GM13976 (cell line): ENCODE data around the gene IL15RA.

Experiments
- DNase-seq: peaks from one replicate; pipeline ENCODE4 v3.0.0; 2012; ENCODE audit warnings: low spot score
- in situ Hi-C: fragments of 300-500 bp; cut with MboI; formaldehyde crosslinking; loops from one replicate; pipeline ENCODE4 v1.12.0; 2022; ENCODE audit warnings: low sequenced_read_pairs, mixed read lengths, inconsistent platforms; ENCODE audit not compliant: unreplicated experiment
- TF ChIP-seq, protein P1 (sequence below): IDR thresholded peaks from 2 replicates; pipeline ENCODE4 v1.5.1; 2012; ENCODE audit warnings: borderline replicate concordance, mild to moderate bottlenecking; ENCODE audit not compliant: insufficient read depth; ENCODE audit errors: extremely low read depth, missing control alignments, control extremely low read depth

Gene IL15RA

DNA sequence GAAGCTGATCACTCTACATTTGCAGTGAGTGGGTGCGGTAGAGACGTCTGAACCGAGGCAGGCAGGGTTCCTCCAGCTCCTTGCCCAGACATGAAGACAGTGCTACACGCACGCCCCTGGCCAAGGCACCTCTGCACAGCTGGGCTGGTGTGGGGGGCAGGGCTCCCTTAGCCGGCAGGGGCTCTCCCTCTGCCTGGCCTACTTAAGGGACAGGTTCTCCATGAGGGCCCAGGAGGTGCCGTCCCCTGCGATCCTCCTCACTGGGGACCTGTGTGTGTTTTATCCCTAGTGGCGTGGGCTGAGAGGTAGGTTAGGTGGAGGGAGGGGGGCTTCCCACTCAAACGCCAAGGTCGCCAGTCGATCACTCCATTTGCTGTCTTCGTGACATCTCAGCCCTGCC lies 35.3 kb downstream of the IL15RA start:
- in situ Hi-C loops: no loop called here
- TF ChIP-seq, protein P1, sequence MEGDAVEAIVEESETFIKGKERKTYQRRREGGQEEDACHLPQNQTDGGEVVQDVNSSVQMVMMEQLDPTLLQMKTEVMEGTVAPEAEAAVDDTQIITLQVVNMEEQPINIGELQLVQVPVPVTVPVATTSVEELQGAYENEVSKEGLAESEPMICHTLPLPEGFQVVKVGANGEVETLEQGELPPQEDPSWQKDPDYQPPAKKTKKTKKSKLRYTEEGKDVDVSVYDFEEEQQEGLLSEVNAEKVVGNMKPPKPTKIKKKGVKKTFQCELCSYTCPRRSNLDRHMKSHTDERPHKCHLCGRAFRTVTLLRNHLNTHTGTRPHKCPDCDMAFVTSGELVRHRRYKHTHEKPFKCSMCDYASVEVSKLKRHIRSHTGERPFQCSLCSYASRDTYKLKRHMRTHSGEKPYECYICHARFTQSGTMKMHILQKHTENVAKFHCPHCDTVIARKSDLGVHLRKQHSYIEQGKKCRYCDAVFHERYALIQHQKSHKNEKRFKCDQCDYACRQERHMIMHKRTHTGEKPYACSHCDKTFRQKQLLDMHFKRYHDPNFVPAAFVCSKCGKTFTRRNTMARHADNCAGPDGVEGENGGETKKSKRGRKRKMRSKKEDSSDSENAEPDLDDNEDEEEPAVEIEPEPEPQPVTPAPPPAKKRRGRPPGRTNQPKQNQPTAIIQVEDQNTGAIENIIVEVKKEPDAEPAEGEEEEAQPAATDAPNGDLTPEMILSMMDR: no peak
- DNase-seq: no peak

DNA sequence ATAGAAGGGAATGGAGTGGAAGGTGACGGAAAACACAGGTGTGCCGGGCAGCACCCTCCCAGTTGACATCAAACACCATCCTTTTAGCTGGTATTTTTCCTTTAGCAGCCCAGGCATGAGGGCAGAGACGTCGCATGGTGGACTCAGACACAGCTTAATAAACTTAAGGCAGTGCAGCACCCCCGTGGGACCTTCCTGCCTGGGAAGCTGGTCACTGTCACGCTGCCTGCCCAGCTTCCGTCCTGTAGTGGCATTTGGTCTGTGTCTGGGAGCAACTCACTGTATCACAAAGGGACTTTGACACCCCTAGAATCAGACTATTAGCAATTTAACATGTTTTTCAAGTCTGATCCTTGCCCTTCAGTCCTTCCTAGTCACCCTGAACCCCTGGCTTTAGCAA lies 35.8 kb downstream of the IL15RA start:
- in situ Hi-C loops: no loop called here
- TF ChIP-seq, protein P1: no peak
- no peak for DNase-seq

DNA sequence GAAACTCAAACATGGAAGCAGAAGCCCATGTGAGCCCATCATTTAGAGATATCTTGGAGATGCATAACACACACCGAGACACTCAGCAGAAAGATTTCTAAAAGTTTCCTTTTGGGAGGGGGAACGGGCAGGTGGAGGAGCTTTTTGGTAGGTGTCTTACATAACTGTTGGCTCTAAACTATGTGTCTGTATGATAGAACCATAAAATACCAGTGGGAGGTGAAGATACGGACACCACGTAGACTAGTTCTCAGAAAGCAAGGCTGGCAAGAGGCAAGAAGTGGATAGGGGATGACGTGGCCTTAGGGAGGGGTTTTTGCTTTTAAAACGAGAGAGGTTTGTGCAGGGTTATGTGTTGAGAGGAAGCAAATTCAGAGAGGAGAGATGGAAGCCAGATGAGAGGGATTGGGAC lies 36.5 kb downstream of the IL15RA start:
- no peak for DNase-seq
- TF ChIP-seq, protein P1: no peak
- in situ Hi-C loops: no loop called here

DNA sequence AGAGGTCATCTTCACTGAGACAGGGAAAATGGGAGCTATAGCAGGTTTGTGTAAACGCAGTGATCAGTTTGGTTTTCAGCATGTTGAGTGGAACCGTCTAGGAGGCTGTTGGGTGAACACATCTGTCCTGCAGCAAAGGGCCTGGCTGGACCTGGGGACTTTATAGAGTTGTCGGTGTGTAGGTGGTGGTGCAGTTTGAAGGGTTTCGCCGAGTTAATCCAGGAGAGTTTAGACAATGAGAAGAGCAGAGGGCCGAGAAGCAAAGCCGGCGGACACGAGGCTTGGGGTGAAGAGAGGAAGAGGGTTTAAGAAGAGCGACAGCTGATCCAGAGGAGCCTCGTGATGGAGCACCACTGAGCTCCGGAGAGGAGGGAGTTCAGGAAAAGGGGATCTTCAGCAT lies 39.1 kb downstream of the IL15RA start:
- no peak for DNase-seq
- in situ Hi-C loops: no loop called here
- TF ChIP-seq, protein P1: no peak

DNA sequence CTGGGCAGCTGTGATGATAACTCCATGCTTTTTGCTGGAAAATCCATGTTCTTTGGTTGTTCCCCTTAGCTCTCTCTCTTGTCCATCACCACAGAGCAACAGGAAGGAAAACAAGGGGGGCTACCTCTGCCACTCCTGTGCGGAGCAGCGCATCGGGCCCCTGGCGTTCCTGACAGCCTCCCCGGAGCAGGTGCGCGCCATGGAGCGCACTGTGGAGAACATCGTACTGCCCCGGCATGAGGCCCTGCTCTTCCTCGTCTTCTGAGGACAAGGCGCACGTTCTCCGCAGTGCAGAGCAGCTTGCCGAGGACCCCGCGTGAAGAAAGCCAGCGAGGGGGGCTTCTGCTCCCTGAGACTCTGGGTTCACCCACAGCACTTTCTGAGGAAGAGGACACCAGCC lies 40.3 kb downstream of the IL15RA start:
- TF ChIP-seq, protein P1: no peak
- DNase-seq: no peak
- in situ Hi-C loops: no loop called here

DNA sequence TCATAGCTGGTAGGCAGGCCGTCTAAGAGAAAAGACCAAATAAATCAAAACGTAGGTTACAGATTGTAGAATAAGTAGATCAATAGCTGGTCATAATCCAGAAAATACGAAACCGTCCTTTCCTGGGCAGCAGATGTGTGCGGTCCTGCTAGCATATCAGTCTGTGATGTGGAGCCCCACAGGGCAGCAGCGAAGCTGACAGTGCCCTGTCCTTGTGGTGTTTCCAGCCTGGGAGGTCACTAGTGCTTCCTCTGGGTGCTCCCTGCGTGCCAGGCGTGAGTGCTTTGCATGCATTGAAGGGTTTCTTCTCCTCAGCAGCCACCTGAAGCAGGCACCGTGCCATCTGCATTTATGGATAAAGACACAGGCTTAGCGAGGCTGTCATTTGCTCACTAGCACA lies 41.7 kb downstream of the IL15RA start:
- in situ Hi-C loops: no loop called here
- no peak for DNase-seq
- TF ChIP-seq, protein P1: no peak

DNA sequence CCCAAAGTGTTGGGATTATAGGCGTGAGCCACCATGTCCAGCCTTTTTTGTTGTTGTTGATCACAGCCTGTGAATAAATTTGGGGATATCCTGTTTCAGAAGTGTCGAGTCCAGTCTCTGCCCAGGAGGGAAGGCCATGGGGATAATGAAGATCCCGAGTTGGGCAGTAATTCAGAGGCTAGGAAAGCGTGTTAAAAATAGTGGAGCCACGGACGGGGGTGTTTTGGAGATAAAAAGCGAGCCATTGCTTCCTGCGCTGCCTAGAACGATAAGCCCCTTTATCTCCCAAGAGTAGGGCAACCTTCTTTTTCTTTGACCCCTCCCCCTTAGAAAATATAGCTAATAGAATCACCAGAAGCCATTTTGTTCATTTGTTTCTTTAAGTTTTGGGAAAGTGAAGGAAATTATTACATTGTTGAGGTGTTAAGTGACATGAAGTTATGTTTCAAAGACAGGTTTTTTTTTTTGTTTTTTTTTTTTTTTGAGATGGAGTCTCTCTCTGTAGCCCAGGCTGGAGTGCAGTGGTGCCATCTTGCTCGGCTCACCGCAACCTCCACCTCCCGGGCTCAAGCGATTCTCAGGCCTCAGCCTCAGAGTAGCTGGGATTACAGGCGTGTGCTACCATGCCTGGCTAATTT lies 43.3 kb downstream of the IL15RA start:
- in situ Hi-C loops: no loop called here
- DNase-seq: no peak
- TF ChIP-seq, protein P1: no peak
